ENCODE measurements around the gene PDCD11.

Gene PDCD11

DNA sequence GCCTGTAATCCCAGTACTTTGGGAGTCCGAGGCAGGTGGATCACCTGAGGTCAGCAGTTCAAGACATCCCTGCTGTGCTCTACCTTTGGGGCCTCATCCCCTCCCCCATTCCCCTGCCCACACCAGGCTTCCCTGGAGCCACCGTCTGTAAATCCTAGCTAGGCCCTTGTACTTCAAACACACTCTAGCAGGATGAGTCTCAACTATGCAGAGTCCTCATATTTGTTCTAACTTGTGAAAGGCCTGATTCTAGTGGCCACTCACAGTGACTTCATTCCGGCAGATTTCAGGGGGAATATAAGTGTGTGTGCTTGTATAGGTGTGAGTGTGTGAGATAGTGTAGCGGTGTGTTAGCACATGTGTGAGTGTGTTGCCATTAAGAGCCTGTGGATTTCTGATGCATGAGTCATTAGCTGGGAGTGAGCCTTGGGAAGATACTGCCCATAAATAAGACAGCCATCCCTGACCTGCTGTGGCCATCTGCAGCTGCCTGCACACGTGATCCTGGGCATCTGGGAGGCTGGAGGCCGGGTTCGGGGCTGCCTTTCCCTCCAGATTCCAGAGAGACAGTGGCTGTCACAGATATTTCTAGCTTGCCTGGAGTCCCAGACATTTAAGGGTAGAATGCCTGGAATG is 95.4 kb downstream of the PDCD11 start:
- Histone ChIP-seq H3K27ac (no peak overlapping the region), H3K9me3 (no peaks in the 10 kb centered on the region), H3K36me3 (no peaks in the 10 kb centered on the region), H3K4me1 (ENCODE audit: control insufficient read depth in 1 of 2, insufficient read depth in 1 of 2, low read depth in 1 of 2, low read length in 1 of 2) (peaks cover 0 to 13% of the 10 kb centered on the region in 2 experiments), H3K4me3 (ENCODE audit: low read depth in 1 of 2, low read length in 1 of 2) (no peak overlapping the region), H3K27me3 (peaks cover 79% of the 10 kb centered on the region)
- TF ChIP-seq, protein P1, sequence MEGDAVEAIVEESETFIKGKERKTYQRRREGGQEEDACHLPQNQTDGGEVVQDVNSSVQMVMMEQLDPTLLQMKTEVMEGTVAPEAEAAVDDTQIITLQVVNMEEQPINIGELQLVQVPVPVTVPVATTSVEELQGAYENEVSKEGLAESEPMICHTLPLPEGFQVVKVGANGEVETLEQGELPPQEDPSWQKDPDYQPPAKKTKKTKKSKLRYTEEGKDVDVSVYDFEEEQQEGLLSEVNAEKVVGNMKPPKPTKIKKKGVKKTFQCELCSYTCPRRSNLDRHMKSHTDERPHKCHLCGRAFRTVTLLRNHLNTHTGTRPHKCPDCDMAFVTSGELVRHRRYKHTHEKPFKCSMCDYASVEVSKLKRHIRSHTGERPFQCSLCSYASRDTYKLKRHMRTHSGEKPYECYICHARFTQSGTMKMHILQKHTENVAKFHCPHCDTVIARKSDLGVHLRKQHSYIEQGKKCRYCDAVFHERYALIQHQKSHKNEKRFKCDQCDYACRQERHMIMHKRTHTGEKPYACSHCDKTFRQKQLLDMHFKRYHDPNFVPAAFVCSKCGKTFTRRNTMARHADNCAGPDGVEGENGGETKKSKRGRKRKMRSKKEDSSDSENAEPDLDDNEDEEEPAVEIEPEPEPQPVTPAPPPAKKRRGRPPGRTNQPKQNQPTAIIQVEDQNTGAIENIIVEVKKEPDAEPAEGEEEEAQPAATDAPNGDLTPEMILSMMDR (IDR thresholded peaks at IDR 0.05): no peak

DNA sequence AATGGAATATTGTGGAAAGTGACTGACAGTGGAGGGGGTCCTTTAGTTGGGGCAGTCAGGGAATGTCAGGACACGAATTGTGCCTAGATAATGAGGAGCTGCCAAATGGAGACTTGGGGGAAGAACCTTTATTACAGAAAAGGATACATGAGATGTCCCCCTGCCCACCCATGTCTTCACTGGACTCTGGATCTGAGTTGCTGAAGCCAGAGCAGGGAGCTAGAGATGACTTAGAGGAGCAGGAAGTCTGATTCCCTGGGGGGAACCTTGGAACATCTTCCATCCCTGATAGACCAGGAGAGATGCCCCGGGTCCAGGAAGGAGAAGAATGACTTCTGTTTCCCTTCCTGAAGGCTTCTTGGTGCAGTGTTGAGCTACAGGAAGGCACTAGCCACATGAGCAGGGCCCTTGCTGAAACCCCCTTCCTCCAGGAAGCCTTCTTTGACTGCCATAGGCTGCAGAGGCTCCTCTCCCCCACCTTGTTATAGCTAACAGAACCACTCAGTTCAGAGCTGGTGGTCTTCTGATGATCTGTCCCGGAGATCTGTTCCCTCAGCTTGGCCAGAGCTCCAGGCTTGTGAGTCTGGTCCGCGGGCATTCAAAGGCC is 96.3 kb downstream of the PDCD11 start:
- H3K4me1 ChIP-seq (ENCODE audit: control insufficient read depth in 1 of 2, insufficient read depth in 1 of 2, low read depth in 1 of 2, low read length in 1 of 2): peaks cover 0 to 13% of the 10 kb centered on the region in 2 experiments
- no peaks in the 10 kb centered on the region for H3K36me3 ChIP-seq
- TF ChIP-seq, protein P1 (IDR thresholded peaks at IDR 0.05): no peak
- H3K9me3 ChIP-seq: no peaks in the 10 kb centered on the region
- H3K27me3 ChIP-seq: peaks cover 88% of the 10 kb centered on the region
- no peak overlapping the region for H3K4me3 ChIP-seq (ENCODE audit: low read depth in 1 of 2, low read length in 1 of 2)
- H3K27ac ChIP-seq: no peak overlapping the region

DNA sequence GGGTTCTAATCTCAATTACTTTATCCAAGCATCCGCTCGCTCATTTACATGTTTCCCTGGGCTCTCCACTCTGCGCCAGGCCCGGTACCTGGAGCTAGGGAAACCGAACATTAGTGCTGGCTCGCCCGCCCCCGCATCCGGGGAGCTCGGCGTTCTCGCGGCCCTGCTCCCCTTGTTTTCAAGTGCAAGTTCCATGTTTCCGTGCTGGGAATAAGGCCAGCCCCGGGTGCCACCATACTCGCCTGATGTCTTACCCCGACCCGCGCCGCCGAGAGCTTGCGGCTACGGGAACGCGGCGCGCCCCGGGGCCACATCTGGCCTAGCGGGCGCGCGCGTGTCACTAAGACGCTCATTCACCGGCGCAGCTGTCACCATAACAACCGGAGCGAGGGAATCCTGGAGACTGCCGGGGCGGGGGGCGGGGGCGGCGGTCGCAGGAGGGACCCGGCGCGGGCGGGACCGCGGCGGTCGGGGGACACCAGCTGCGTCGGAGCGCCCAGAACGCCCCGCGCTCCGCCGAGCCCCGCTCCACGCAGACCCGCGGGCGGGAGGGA is 97.0 kb downstream of the PDCD11 start, which contains the start of gene NEURL1:
NEURL1 (plus strand) TSS at position 344 of the 554 bp plus-strand sequence. CDS start 683 bp downstream, outside the sequence.
- no peak within 1 kb of the TSS for H3K4me3 ChIP-seq (ENCODE audit: low read depth in 1 of 2, low read length in 1 of 2)
- TF ChIP-seq, protein P1 (IDR thresholded peaks at IDR 0.05): no peak
- H3K27ac ChIP-seq: no peak within 1 kb of the TSS

DNA sequence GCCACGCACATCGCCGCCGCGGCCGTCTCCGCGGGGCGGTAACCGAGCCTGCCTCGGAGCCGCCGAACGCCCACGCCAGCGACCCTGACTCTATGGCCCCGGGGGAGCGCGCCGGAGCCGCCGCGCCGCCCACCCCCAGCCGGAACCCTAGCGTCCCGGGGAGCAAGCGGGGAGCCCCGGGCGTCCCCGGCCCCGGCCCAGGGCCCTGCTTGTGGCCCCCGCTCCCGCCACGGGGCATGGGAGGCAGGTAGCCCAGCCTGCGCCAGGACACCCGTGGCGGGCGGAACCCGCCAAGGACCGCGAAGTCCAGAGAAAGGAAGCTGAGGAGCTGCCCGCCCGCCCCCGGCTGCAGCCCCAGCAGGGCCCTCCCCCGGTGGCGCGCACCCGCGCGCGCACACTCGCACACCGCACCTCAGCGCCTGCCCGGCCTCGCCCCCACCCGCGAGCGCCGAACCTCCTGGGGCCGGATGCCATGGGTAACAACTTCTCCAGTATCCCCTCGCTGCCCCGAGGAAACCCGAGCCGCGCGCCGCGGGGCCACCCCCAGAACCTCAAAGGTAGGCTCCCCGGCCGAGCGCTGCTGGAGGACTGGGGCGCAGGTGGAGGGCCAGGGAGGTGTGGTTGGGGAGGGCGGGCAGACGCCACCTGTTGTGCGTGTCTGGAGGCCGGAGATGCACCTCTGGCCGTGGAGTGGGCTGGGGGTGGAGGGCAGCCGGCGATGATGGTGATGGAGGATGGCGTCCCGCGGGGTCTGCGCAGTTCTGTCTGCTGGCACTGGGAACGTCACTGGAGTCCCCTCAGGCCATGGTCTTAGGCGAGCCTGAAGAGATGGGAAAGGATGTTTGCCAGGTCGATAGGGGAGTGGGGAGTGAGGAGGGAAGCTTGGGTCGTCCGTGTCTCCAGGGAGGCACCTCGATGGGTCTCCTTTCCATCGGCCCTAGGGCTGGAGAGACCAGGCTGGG is 97.8 kb downstream of the PDCD11 start:
- Histone ChIP-seq H3K4me3 (ENCODE audit: low read depth in 1 of 2, low read length in 1 of 2) (no peak overlapping the region), H3K4me1 (ENCODE audit: control insufficient read depth in 1 of 2, insufficient read depth in 1 of 2, low read depth in 1 of 2, low read length in 1 of 2) (peaks cover 0 to 13% of the 10 kb centered on the region in 2 experiments), H3K27me3 (peaks cover 94% of the 10 kb centered on the region), H3K9me3 (no peaks in the 10 kb centered on the region), H3K27ac (no peak overlapping the region), H3K36me3 (no peaks in the 10 kb centered on the region)
- TF ChIP-seq, protein P1 (IDR thresholded peaks at IDR 0.05): no peak

More for the DNA sequence above, 97.0 kb downstream of the PDCD11 start, which contains the start of gene NEURL1:
- peaks cover 92% of the 10 kb centered on the region for H3K27me3 ChIP-seq
- H3K9me3 ChIP-seq: no peaks in the 10 kb centered on the region
- no peaks in the 10 kb centered on the region for H3K36me3 ChIP-seq
- peaks cover 0 to 13% of the 10 kb centered on the region in 2 experiments for H3K4me1 ChIP-seq (ENCODE audit: control insufficient read depth in 1 of 2, insufficient read depth in 1 of 2, low read depth in 1 of 2, low read length in 1 of 2)

DNA sequence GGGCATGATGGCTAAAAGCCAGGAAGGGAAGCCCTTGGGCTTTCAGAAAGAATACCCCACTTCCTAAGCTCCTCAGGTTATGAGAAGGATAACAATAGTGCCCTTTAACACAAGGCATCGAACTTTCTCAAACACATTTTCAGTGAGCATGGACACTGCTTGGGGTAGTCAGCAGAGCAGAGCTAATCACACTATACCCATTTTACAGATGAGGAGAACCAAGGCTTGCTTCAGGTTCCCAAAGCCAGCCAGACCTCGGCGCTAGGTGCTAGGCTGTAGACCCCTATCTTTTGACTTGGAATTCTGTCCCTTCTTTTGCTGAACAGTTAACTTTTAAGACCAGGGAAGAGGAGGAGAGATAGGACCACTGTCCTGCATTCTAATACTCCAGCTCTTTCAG is 98.9 kb downstream of the PDCD11 start:
- Histone ChIP-seq H3K4me1 (ENCODE audit: control insufficient read depth in 1 of 2, insufficient read depth in 1 of 2, low read depth in 1 of 2, low read length in 1 of 2) (peaks cover 0 to 13% of the 10 kb centered on the region in 2 experiments), H3K36me3 (no peaks in the 10 kb centered on the region), H3K4me3 (ENCODE audit: low read depth in 1 of 2, low read length in 1 of 2) (no peak overlapping the region), H3K27ac (no peak overlapping the region), H3K27me3 (peaks cover 96% of the 10 kb centered on the region), H3K9me3 (no peaks in the 10 kb centered on the region)
- TF ChIP-seq, protein P1 (IDR thresholded peaks at IDR 0.05): no peak
